H1 (cell line): ENCODE measurements around the gene FBXO28.

Source experiments
- CBX8 ChIP-seq: fragments of 300-800, 300-1000 bp; sonication (generic); IDR thresholded peaks from 2 replicates; pipeline ENCODE4 v1.7.1; 2016; ENCODE audit warnings: low read depth, low read length, borderline replicate concordance
- CEBPB ChIP-seq: IDR thresholded peaks from 2 replicates; pipeline ENCODE4 v1.6.1; 2012; ENCODE audit warnings: low read depth, low read length
- CREB1 ChIP-seq: IDR thresholded peaks from 2 replicates; pipeline ENCODE4 v1.6.1; 2012; ENCODE audit warnings: inconsistent platforms
- CTCF ChIP-seq, 3 experiments: IDR thresholded peaks; 1 replicate in 2 of 3; 2 replicates in 1 of 3; pipeline versions ENCODE4 v1.5.1 to v1.6.1; 2011; ENCODE audit warnings: low read length in 3 of 3, mild to moderate bottlenecking in 3 of 3, inconsistent platforms in 2 of 3, low read depth in 1 of 3, moderate library complexity in 1 of 3; ENCODE audit not compliant: insufficient read depth in 1 of 3; ENCODE audit errors: control extremely low read depth in 1 of 3
- EZH2 ChIP-seq: fragments of 200-600 bp; sonication (generic); IDR thresholded peaks from 2 replicates; pipeline ENCODE4 v1.7.1; 2012; ENCODE audit warnings: low read depth, mild to moderate bottlenecking, moderate library complexity, low read length, inconsistent platforms; ENCODE audit not compliant: severe bottlenecking
- MAX ChIP-seq: IDR thresholded peaks from 2 replicates; pipeline ENCODE4 v1.6.1; 2012; ENCODE audit warnings: inconsistent platforms
- POLR2A ChIP-seq, 2 experiments: IDR thresholded peaks; 1 replicate in 1 of 2; 2 replicates in 1 of 2; pipeline ENCODE4 v1.6.1; 2011; ENCODE audit warnings: low read depth in 2 of 2, low read length in 2 of 2, mild to moderate bottlenecking in 2 of 2; ENCODE audit errors: control extremely low read depth in 1 of 2
- POLR2AphosphoS5 ChIP-seq: IDR thresholded peaks from 2 replicates; pipeline ENCODE4 v1.6.1; 2011; ENCODE audit warnings: low read depth, low read length
- TF ChIP-seq, protein P1 (sequence below): IDR thresholded peaks from 2 replicates; pipeline ENCODE4 v1.6.1; 2011; ENCODE audit warnings: low read depth, mild to moderate bottlenecking, low read length; ENCODE audit not compliant: insufficient read depth

- TF ChIP-seq CEBPB (no peak), CTCF (IDR thresholded peaks at IDR 0.05; ENCODE audit: control extremely low read depth in 1 of 3, insufficient read depth in 1 of 3, low read depth in 1 of 3, low read length in 3 of 3) (no peak), EZH2 (no peak), MAX (no peak), POLR2AphosphoS5 (no peak), CBX8 (no peak), CREB1 (no peak), POLR2A (IDR thresholded peaks at IDR 0.05; ENCODE audit: control extremely low read depth in 1 of 2, low read depth in 2 of 2, low read length in 2 of 2) (no peak)
- TF ChIP-seq, protein P1, sequence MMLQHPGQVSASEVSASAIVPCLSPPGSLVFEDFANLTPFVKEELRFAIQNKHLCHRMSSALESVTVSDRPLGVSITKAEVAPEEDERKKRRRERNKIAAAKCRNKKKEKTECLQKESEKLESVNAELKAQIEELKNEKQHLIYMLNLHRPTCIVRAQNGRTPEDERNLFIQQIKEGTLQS, result no peak
Observed at GRCh38 chr1:224192082-224192788, 78.3 kb downstream of the FBXO28 start.
